LNCAP (cell line): Measurements from ENCODE around the gene ZCCHC7.

Experiments used
- CTCF ChIP-seq: fragments of 450-650 bp; IDR thresholded peaks from 2 replicates; pipeline ENCODE4 v1.5.1; 2017; ENCODE audit warnings: mild to moderate bottlenecking

ZCCHC7 gene

GRCh38 chr9:37202091-37202490, 81.7 kb downstream of the ZCCHC7 start:
- TF ChIP-seq CTCF: no peak

- TF ChIP-seq CTCF: no peak
Measured at GRCh38 chr9:37206121-37206620, 85.8 kb downstream of the ZCCHC7 start.

- peak; percentile 52 for TF ChIP-seq CTCF
Measured at GRCh38 chr9:37209431-37210386, 89.3 kb downstream of the ZCCHC7 start.

GRCh38 chr9:37210737-37211523, 90.6 kb downstream of the ZCCHC7 start:
- no peak for TF ChIP-seq CTCF

- no peak for TF ChIP-seq CTCF
Measured at GRCh38 chr9:37212435-37212834, 92.1 kb downstream of the ZCCHC7 start.

GRCh38 chr9:37215381-37215780, 95.0 kb downstream of the ZCCHC7 start:
- TF ChIP-seq CTCF: no peak

- TF ChIP-seq CTCF: no peak
Measured at GRCh38 chr9:37215830-37216229, 95.5 kb downstream of the ZCCHC7 start.
